Endothelial cell of umbilical vein (primary cell): ENCODE data around the gene KBTBD6. TPM values are rescaled to one million over a fixed set of nuclear protein-coding genes. Genes with fewer than 3 reads are reported as not detected.

Source experiments
- BruUV-seq: library from RNA; stranded (reverse); fragments of 400-500 nt; replicated peaks from 2 replicates; lab custom pipeline; 2021; lab: Mats Ljungman, UMichigan
- CTCF ChIA-PET: fragments of 300-600, 350-600 bp; sonication (Branson Sonifier 250); formaldehyde crosslinking; loops from one replicate; lab custom pipeline; 2021; ENCODE audit warnings: antibody characterized with exemption, inconsistent platforms; lab: Charles Lee
- POLR2A ChIA-PET: fragments of 300-600, 350-600 bp; sonication (Branson Sonifier 250); formaldehyde crosslinking; loops from one replicate; lab custom pipeline; 2021; ENCODE audit warnings: antibody characterized with exemption, inconsistent platforms; lab: Charles Lee
- DNase-seq: peaks from one replicate; pipeline ENCODE4 v3.0.0-alpha.2; 2011; ENCODE audit warnings: low read depth, low spot score
- FAIRE-seq: peaks from 2 replicates; lab custom pipeline; 2011; peaks lifted over from hg19 to GRCh38; lab: Jason Lieb, UNC
- H2AFZ ChIP-seq: 2 replicates; pipeline ENCODE4 v1.6.0; 2012; ENCODE audit warnings: low read depth, low read length, control low read depth, inconsistent platforms
- H3K27ac ChIP-seq: 2 replicates; pipeline ENCODE4 v1.5.1; 2011; ENCODE audit warnings: low read depth, mild to moderate bottlenecking, control low read depth, low read length, moderate library complexity; ENCODE audit not compliant: insufficient read depth
- H3K27me3 ChIP-seq, 2 experiments: 2 replicates each; pipeline versions ENCODE4 v1.6.0 to v1.6.1; 2011; ENCODE audit warnings: low read length in 2 of 2, mixed read lengths in 1 of 2; ENCODE audit not compliant: control insufficient read depth in 2 of 2, insufficient read depth in 2 of 2
- H3K36me3 ChIP-seq, 2 experiments: 2 replicates in 1 of 2; 3 replicates in 1 of 2; pipeline ENCODE4 v1.5.1; 2011; ENCODE audit warnings: low read length in 2 of 2, mild to moderate bottlenecking in 1 of 2, moderate library complexity in 1 of 2; ENCODE audit not compliant: control insufficient read depth in 2 of 2, insufficient read depth in 2 of 2; ENCODE audit errors: extremely low read depth in 1 of 2
- H3K4me1 ChIP-seq: 3 replicates; pipeline ENCODE4 v1.5.1; 2011; ENCODE audit warnings: mild to moderate bottlenecking, low read length; ENCODE audit not compliant: control insufficient read depth, insufficient read depth; ENCODE audit errors: extremely low read depth
- H3K4me2 ChIP-seq: 2 replicates; pipeline ENCODE4 v1.6.1; 2011; ENCODE audit warnings: low read length, control low read depth, mixed read lengths; ENCODE audit not compliant: insufficient read depth
- H3K4me3 ChIP-seq, 3 experiments: fragments of 200-600 bp in 1 of 3; sonication (generic), shearing (Covaris generic) in 1 of 3; replicated peaks in 1 of 3; 2 replicates each; pipeline ENCODE4 v1.5.1; 2011 to 2016; ENCODE audit warnings: control low read depth in 3 of 3, low read length in 3 of 3, mild to moderate bottlenecking in 2 of 3, inconsistent platforms in 1 of 3, low read depth in 1 of 3, moderate library complexity in 1 of 3; ENCODE audit not compliant: insufficient read depth in 1 of 3
- H3K79me2 ChIP-seq: 2 replicates; pipeline ENCODE4 v1.6.0; 2012; ENCODE audit warnings: low read length, inconsistent platforms; ENCODE audit not compliant: control insufficient read depth, insufficient read depth
- H3K9ac ChIP-seq: replicated peaks from 2 replicates; pipeline ENCODE3; 2011; ENCODE audit warnings: low read length, control low read depth; ENCODE audit not compliant: insufficient read depth; ENCODE audit errors: extremely low read depth
- H3K9me1 ChIP-seq: replicated peaks from 3 replicates; pipeline ENCODE4 v1.6.0; 2011; ENCODE audit warnings: mild to moderate bottlenecking, low read length; ENCODE audit not compliant: control insufficient read depth, insufficient read depth; ENCODE audit errors: extremely low read depth
- H3K9me3 ChIP-seq: replicated peaks from 2 replicates; pipeline ENCODE4 v1.5.1; 2012; ENCODE audit warnings: low read length, inconsistent platforms; ENCODE audit not compliant: control insufficient read depth, insufficient read depth
- H4K20me1 ChIP-seq: replicated peaks from 2 replicates; pipeline ENCODE3; 2011; ENCODE audit warnings: mild to moderate bottlenecking, low read length; ENCODE audit not compliant: control insufficient read depth, insufficient read depth; ENCODE audit errors: extremely low read depth
- EZH2 ChIP-seq: IDR thresholded peaks from 2 replicates; pipeline ENCODE4 v1.6.1; 2012; ENCODE audit warnings: borderline replicate concordance, low read depth, mild to moderate bottlenecking, moderate library complexity, low read length, inconsistent platforms; ENCODE audit not compliant: severe bottlenecking
- FOS ChIP-seq: IDR thresholded peaks from 2 replicates; pipeline ENCODE4 v1.6.1; 2011; ENCODE audit warnings: mild to moderate bottlenecking, low read length, moderate library complexity, borderline replicate concordance; ENCODE audit not compliant: insufficient read depth
- JUN ChIP-seq: IDR thresholded peaks from 2 replicates; pipeline ENCODE4 v1.6.1; 2011; ENCODE audit warnings: borderline replicate concordance, low read depth; ENCODE audit not compliant: insufficient read length, insufficient read depth
- MYC ChIP-seq: IDR thresholded peaks from one replicate; pipeline ENCODE4 v1.6.1; 2011; ENCODE audit warnings: mild to moderate bottlenecking, low read depth, low read length
- POLR2A ChIP-seq: IDR thresholded peaks from 2 replicates; pipeline ENCODE4 v1.6.1; 2012; ENCODE audit warnings: low read depth, mild to moderate bottlenecking, control low read depth, low read length
- POLR2AphosphoS5 ChIP-seq: IDR thresholded peaks from 2 replicates; pipeline ENCODE4 v1.6.1; 2012; ENCODE audit warnings: low read depth, mild to moderate bottlenecking, control low read depth, low read length, moderate library complexity; ENCODE audit not compliant: insufficient read depth
- dilution Hi-C: fragments of 300-500 bp; cut with MboI; formaldehyde crosslinking; loops from one replicate; pipeline ENCODE4 v1.15.0; 2019; ENCODE audit warnings: low sequenced_read_pairs; ENCODE audit not compliant: extremely low pct_ligation_motif_present
- intact Hi-C: fragments of 100-400 bp; cut with micrococcal nuclease; formaldehyde crosslinking; loops from one replicate; pipeline ENCODE4 v1.10.0; 2022
- polyA plus RNA-seq, 4 experiments: library from polyadenylated mRNA; depleted of rRNA in 3 of 4; stranded (reverse) in 3 of 4; unstranded in 1 of 4; fragments of >200 nt; gene quantifications; 2 replicates each; pipeline versions ENCODE4 v1.2.1 to v1.2.3, GENCODE V29; 2011 to 2012; ENCODE audit warnings: missing spikeins in 1 of 4
- total RNA-seq: library from RNA; stranded (reverse); gene quantifications from 2 replicates; pipeline ENCODE4 v1.2.3, GENCODE V29; 2021
- TF ChIP-seq, protein P1 (sequence below): IDR thresholded peaks from 2 replicates; pipeline ENCODE4 v1.6.1; 2011; ENCODE audit not compliant: insufficient read depth, insufficient read length
- TF ChIP-seq, protein P2 (sequence below), 2 donors: IDR thresholded peaks; 1 replicate in 1 of 2; 2 replicates in 1 of 2; pipeline ENCODE4 v1.5.1; 2011; ENCODE audit warnings: low read length in 2 of 2, mild to moderate bottlenecking in 2 of 2, moderate library complexity in 2 of 2, control low read depth in 1 of 2, inconsistent platforms in 1 of 2, low read depth in 1 of 2; ENCODE audit not compliant: insufficient read depth in 1 of 2; ENCODE audit errors: extremely low read depth in 1 of 2

Gene KBTBD6
- total and polyA plus RNA-seq, 2 donors (not counting 3 experiments of a cell fraction or from before 2014, with no cell fraction given), result 2.6 to 6.6 TPM

DNA sequence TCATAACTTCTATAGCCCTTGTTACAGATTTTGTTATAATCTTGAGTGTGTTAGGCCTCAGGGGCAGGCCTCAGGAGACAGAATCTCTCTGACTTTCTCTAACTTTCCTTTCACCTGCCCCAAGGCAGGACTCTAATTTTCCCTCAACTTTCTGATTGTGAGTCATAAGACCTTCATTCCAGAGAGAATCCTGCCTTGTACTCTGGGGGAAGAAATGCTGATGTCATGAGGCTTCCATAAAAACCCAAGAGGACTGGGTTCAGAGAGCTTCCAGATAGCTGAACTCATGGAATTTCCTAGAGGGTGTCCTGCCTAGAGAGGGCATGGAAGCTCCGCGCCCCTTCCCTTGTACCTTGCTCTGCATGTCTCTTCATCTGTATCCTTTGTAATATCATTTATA lies 5.3 kb upstream of the KBTBD6 start:
- ChIA-PET POLR2A (no interaction called here), CTCF (no interaction called here)
- Histone ChIP-seq H3K4me1 (peaks cover 6% of the 10 kb centered on the region), H3K9me3 (no peaks in the 10 kb centered on the region), H3K4me2 (no peak overlapping the region), H4K20me1 (no peaks in the 10 kb centered on the region), H3K36me3 (no peaks in the 10 kb centered on the region), H3K4me3 (no peak overlapping the region), H3K79me2 (no peaks in the 10 kb centered on the region), H2AFZ (no peak overlapping the region), H3K9ac (no peak overlapping the region), H3K27ac (no peak overlapping the region), H3K9me1 (no peaks in the 10 kb centered on the region), H3K27me3 (no peaks in the 10 kb centered on the region)
- dilution Hi-C loops (no loop called here), intact Hi-C loops (loop anchor here (10.0 kb wide), 1 partner anchor 153 kb away; no protein-coding TSS in a partner anchor)
- BruUV-seq, result no TSS peak
- FAIRE-seq (no peak), DNase-seq (no peak)
- TF ChIP-seq FOS (no peak), POLR2AphosphoS5 (no peak), MYC (no peak), JUN (no peak), EZH2 (no peak), POLR2A (no peak)
- TF ChIP-seq, protein P1, sequence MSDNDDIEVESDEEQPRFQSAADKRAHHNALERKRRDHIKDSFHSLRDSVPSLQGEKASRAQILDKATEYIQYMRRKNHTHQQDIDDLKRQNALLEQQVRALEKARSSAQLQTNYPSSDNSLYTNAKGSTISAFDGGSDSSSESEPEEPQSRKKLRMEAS, result no peak
- TF ChIP-seq, protein P2, sequence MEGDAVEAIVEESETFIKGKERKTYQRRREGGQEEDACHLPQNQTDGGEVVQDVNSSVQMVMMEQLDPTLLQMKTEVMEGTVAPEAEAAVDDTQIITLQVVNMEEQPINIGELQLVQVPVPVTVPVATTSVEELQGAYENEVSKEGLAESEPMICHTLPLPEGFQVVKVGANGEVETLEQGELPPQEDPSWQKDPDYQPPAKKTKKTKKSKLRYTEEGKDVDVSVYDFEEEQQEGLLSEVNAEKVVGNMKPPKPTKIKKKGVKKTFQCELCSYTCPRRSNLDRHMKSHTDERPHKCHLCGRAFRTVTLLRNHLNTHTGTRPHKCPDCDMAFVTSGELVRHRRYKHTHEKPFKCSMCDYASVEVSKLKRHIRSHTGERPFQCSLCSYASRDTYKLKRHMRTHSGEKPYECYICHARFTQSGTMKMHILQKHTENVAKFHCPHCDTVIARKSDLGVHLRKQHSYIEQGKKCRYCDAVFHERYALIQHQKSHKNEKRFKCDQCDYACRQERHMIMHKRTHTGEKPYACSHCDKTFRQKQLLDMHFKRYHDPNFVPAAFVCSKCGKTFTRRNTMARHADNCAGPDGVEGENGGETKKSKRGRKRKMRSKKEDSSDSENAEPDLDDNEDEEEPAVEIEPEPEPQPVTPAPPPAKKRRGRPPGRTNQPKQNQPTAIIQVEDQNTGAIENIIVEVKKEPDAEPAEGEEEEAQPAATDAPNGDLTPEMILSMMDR (IDR thresholded peaks at IDR 0.05; ENCODE audit: extremely low read depth in 1 of 2, insufficient read depth in 1 of 2, low read depth in 1 of 2, low read length in 2 of 2), result no peak
